ENCODE data around the gene SHROOM1.
A peak's percentile ranks its signal among the peaks of the same experiment; 100 is the strongest.

The SHROOM1 gene

DNA sequence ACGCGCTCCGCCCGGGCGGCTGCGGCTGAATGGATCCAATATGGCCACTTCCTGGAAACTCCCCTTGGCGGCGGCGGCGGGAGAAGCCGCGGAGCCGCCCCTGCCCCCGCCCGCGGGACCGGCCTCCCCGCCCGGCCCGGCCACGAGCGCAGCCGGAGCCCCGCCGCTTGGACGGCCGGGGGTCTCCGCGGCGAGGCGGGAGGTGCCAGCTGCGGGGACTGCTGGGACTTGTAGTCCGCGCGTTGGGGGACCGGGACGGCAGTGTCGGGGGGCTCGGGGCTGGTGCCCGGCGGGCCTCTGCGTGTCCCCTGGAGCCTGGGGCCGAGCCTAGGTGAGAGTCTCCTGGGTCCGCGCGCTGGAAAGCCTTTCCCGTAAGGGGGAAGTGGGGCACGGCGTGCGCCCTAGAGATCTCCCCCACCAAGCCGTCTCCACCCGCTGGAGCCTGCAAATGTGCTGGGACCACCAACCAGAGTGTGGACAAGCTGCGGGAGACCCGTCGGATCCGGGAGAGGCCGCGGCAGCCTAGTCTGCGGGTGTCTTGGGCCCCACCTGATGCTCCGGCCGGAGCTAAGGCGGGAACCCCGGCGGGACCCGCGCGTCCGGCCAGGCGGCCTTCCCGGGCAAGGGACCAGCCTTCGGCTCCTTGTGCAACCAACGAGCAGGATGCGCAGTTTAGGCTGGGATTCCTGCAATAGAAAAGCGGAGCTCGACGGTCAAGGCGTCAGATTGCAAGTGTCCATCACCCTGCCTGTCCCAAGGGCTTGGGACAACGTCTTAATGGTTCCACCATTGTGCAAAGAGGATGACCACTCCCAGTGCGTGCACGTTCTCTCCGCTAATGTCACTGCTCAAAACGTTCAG is 53.0 kb downstream of the SHROOM1 start, which contains the start of gene SEPTIN8:
Gene SEPTIN8, minus strand, starts transcription at position 31 of the 861 bp plus-strand sequence. CDS start 102 bp downstream, outside the sequence.
- DNase-seq, result peak; percentile 62

GRCh38 chr5:132776938-132777208 is 53.6 kb downstream of the SHROOM1 start:
- DNase-seq, result no peak

GRCh38 chr5:132776131-132776937 is 54.1 kb downstream of the SHROOM1 start:
- DNase-seq, result peak; percentile 69

GRCh38 chr5:132775476-132775961 is 54.9 kb downstream of the SHROOM1 start:
- DNase-seq, result no peak

DNA sequence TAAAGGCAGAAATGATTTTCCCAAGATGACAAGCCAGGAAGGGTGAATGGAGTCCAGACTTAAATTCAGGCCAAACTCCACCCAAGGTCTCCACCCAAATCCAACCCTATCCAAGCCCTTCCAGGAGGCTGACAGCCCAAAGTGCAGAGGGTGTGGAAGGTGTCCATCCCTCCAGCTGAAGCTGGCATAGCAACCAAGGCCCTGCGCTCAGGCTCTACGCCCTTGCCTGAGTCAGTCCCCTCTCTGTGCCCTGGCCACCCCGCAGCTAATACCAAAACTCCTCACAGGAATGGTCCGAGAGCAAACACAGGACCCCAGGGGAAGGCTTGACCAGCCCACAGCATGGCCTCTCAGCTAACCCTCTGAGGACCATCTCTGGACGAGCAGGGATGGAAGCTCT is 55.6 kb downstream of the SHROOM1 start:
- no peak for DNase-seq

- no peak for DNase-seq
Measured at GRCh38 chr5:132774406-132774805, 56.0 kb downstream of the SHROOM1 start.

GRCh38 chr5:132773601-132774355 is 56.7 kb downstream of the SHROOM1 start:
- no peak for DNase-seq

- DNase-seq, result no peak
Measured at GRCh38 chr5:132773114-132773513, 57.3 kb downstream of the SHROOM1 start.

GRCh38 chr5:132772291-132773070 is 58.0 kb downstream of the SHROOM1 start:
- peak; percentile 24 for DNase-seq

All from fibroblast of skin of scalp (primary cell).